NB4 (cell line): ENCODE data around the gene TLCD1.

Experiments
- MAX ChIP-seq: IDR thresholded peaks from 2 replicates; pipeline ENCODE4 v1.6.1; 2011; ENCODE audit warnings: low read depth, low read length
- MYC ChIP-seq: IDR thresholded peaks from 2 replicates; pipeline ENCODE4 v1.6.1; 2011; ENCODE audit warnings: low read depth, low read length
- POLR2A ChIP-seq: IDR thresholded peaks from 2 replicates; pipeline ENCODE4 v1.6.1; 2011; ENCODE audit warnings: mild to moderate bottlenecking; ENCODE audit not compliant: insufficient read length; ENCODE audit errors: extremely low read depth

DNA sequence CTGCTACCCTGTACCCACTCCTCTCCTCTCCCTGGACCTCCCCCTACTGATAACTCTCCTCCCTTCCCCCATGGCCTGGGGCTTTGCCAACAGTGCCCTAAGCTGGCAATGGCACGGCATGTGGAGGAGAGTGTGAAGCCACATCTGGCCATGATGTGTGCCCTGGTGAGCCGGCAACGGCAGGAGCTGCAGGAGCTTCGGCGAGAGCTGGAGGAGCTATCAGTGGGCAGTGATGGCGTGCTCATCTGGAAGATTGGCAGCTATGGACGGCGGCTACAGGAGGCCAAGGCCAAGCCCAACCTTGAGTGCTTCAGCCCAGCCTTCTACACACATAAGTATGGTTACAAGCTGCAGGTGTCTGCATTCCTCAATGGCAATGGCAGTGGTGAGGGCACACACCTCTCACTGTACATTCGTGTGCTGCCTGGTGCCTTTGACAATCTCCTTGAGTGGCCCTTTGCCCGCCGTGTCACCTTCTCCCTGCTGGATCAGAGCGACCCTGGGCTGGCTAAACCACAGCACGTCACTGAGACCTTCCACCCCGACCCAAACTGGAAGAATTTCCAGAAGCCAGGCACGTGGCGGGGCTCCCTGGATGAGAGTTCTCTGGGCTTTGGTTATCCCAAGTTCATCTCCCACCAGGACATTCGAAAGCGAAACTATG, 23.0 kb upstream of the TLCD1 start:
- TF ChIP-seq MAX (no peak), MYC (no peak), POLR2A (no peak)
